Measurements from ENCODE around the gene PIK3R1.

Gene PIK3R1

GRCh38 chr5:68292316-68292715 is 76.8 kb downstream of the PIK3R1 start:
- Histone ChIP-seq H3K36me3 (replicated peaks) (peaks cover 25% of the 10 kb centered on the region), H3K27me3 (replicated peaks) (no peaks in the 10 kb centered on the region), H3K27ac (no peak overlapping the region), H3K4me3 (ENCODE audit: low read depth, low read length) (no peak overlapping the region)
- DNase-seq, result peak; percentile 11
- no peak for TF ChIP-seq CTCF (IDR thresholded peaks at IDR 0.05; ENCODE audit: low read depth, low read length, missing control alignments)
- in situ Hi-C loops (cut with HindIII; ENCODE audit: low pct_ligation_motif_present, low sequenced_read_pairs), result loop anchor here (25.0 kb wide), 1 partner anchor 170 kb away; no protein-coding TSS in a partner anchor

- TF ChIP-seq CTCF (IDR thresholded peaks at IDR 0.05; ENCODE audit: low read depth, low read length, missing control alignments), result no peak
- in situ Hi-C loops (cut with HindIII; ENCODE audit: low pct_ligation_motif_present, low sequenced_read_pairs), result loop anchor here (25.0 kb wide), 1 partner anchor 167 kb away; no protein-coding TSS in a partner anchor
- no peak overlapping the region for H3K4me3 ChIP-seq (ENCODE audit: low read depth, low read length)
- H3K27me3 ChIP-seq (replicated peaks), result no peaks in the 10 kb centered on the region
- H3K36me3 ChIP-seq (replicated peaks), result peaks cover 33% of the 10 kb centered on the region
- DNase-seq, result no peak
- no peak overlapping the region for H3K27ac ChIP-seq
Observed at GRCh38 chr5:68295772-68296171, 80.2 kb downstream of the PIK3R1 start.

DNA sequence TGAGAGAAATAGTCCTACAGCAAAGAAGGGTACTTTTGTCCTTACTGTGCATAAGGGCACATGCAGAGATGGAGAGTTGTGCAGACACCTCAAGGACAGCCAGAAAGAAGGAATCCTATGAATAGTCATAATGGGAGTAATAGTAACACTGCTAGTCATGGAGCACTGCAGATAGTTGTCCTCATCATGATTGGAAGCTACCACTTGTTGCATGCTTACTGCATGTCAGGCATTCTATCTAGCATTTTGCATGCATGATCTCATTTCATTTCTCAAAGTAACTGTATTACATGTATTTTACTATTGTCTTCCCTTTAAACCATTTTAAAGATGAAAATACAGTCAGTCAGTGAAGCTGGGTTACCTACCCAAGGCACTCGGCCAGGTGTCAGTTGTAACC is 81.3 kb downstream of the PIK3R1 start:
- no peak for TF ChIP-seq CTCF (IDR thresholded peaks at IDR 0.05; ENCODE audit: low read depth, low read length, missing control alignments)
- peaks cover 33% of the 10 kb centered on the region for H3K36me3 ChIP-seq (replicated peaks)
- in situ Hi-C loops (cut with HindIII; ENCODE audit: low pct_ligation_motif_present, low sequenced_read_pairs), result loop anchor here (25.0 kb wide), 1 partner anchor 165 kb away; no protein-coding TSS in a partner anchor

GRCh38 chr5:68297656-68298055 is 82.1 kb downstream of the PIK3R1 start:
- no peak for TF ChIP-seq CTCF (IDR thresholded peaks at IDR 0.05; ENCODE audit: low read depth, low read length, missing control alignments)
- no peak for DNase-seq
- H3K4me3 ChIP-seq (ENCODE audit: low read depth, low read length), result no peak overlapping the region
- no peak overlapping the region for H3K27ac ChIP-seq
- in situ Hi-C loops (cut with HindIII; ENCODE audit: low pct_ligation_motif_present, low sequenced_read_pairs), result loop anchor here (25.0 kb wide), 1 partner anchor 165 kb away; no protein-coding TSS in a partner anchor
- H3K36me3 ChIP-seq (replicated peaks), result peaks cover 36% of the 10 kb centered on the region
- H3K27me3 ChIP-seq (replicated peaks), result no peaks in the 10 kb centered on the region

More for the DNA sequence above, 81.3 kb downstream of the PIK3R1 start:
- no peaks in the 10 kb centered on the region for H3K27me3 ChIP-seq (replicated peaks)
- H3K27ac ChIP-seq, result no peak overlapping the region
- DNase-seq, result no peak
- H3K4me3 ChIP-seq (ENCODE audit: low read depth, low read length), result no peak overlapping the region

DNA sequence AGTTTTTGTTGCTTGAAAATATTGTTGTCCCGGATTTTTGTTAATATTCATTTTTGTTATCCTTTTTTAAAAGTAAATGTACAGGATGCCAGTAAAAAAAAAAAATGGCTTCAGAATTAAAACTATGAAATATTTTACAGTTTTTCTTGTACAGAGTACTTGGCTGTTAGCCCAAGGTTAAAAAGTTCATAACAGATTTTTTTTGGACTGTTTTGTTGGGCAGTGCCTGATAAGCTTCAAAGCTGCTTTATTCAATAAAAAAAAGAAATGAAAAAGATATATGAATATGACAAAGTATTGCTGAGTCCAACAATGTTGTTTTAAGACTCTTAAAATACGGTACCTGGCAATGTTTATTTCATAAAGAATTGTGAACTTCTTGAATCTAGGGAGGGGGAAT is 82.9 kb downstream of the PIK3R1 start:
- no peak overlapping the region for H3K27ac ChIP-seq
- in situ Hi-C loops (cut with HindIII; ENCODE audit: low pct_ligation_motif_present, low sequenced_read_pairs), result loop anchor here (25.0 kb wide), 1 partner anchor 164 kb away; no protein-coding TSS in a partner anchor
- H3K36me3 ChIP-seq (replicated peaks), result peaks cover 36% of the 10 kb centered on the region
- H3K4me3 ChIP-seq (ENCODE audit: low read depth, low read length), result no peak overlapping the region
- TF ChIP-seq CTCF (IDR thresholded peaks at IDR 0.05; ENCODE audit: low read depth, low read length, missing control alignments), result no peak
- no peak for DNase-seq
- H3K27me3 ChIP-seq (replicated peaks), result no peaks in the 10 kb centered on the region

GRCh38 chr5:68299105-68299504 is 83.5 kb downstream of the PIK3R1 start:
- peaks cover 34% of the 10 kb centered on the region for H3K36me3 ChIP-seq (replicated peaks)
- H3K27me3 ChIP-seq (replicated peaks), result no peaks in the 10 kb centered on the region
- TF ChIP-seq CTCF (IDR thresholded peaks at IDR 0.05; ENCODE audit: low read depth, low read length, missing control alignments), result no peak
- no peak overlapping the region for H3K27ac ChIP-seq
- no peak for DNase-seq
- no peak overlapping the region for H3K4me3 ChIP-seq (ENCODE audit: low read depth, low read length)
- in situ Hi-C loops (cut with HindIII; ENCODE audit: low pct_ligation_motif_present, low sequenced_read_pairs), result loop anchor here (25.0 kb wide), 1 partner anchor 163 kb away; no protein-coding TSS in a partner anchor

Data from brain microvascular endothelial cell (primary cell).